ENCODE measurements around the gene CELF2. TPM values are rescaled to one million over a fixed set of nuclear protein-coding genes. Genes with fewer than 3 reads are reported as not detected.

Gene CELF2
- polyA plus RNA-seq, 2 donors = 2.2 to 4.0 TPM

DNA sequence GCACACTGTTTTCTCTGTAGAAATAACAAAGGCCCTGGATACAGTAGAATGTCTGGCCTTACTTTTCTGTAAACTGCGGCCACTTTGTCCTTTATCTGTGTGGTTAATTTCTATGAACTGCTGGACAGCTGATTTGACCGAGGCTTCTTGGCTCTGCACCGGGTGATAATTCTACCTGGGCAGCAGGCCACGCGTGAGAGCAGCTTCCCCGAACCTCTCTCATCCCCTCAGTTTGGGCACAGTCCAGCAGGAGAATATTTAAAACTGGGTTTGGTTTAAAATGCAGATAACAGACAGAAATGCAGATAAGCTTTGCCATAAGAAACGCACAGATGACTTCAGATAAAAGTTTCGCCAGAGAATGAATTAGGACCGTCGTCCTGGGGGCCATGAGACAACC, 81.0 kb downstream of the CELF2 start:
- Histone ChIP-seq H3K36me3 (ENCODE audit: control insufficient read depth in 2 of 2, insufficient read depth in 2 of 2, low read length in 1 of 2) (no peaks in the 10 kb centered on the region), H3K4me1 (ENCODE audit: control insufficient read depth in 2 of 2, insufficient read depth in 2 of 2, low read length in 1 of 2) (no peaks in the 10 kb centered on the region), H3K9me3 (ENCODE audit: control insufficient read depth in 2 of 2, insufficient read depth in 1 of 2, low read depth in 1 of 2, low read length in 1 of 2) (no peaks in the 10 kb centered on the region), H3K27ac (ENCODE audit: low read depth in 2 of 2, low read length in 1 of 2) (no peak overlapping the region), H3K27me3 (ENCODE audit: control insufficient read depth in 1 of 2, insufficient read depth in 2 of 2, low read length in 2 of 2) (no peaks in the 10 kb centered on the region), H3K4me3 (ENCODE audit: low read depth in 1 of 2, low read length in 2 of 2) (no peak overlapping the region)
- WGBS, 2 donors = 67 to 73% methylated on average over 10 of the region's 10 CpGs

GRCh38 chr10:11104772-11105675, 87.4 kb downstream of the CELF2 start:
- Histone ChIP-seq H3K4me3 (ENCODE audit: low read depth in 1 of 2, low read length in 2 of 2) (no peak overlapping the region), H3K27me3 (ENCODE audit: control insufficient read depth in 1 of 2, insufficient read depth in 2 of 2, low read length in 2 of 2) (no peaks in the 10 kb centered on the region), H3K36me3 (ENCODE audit: control insufficient read depth in 2 of 2, insufficient read depth in 2 of 2, low read length in 1 of 2) (no peaks in the 10 kb centered on the region), H3K9me3 (ENCODE audit: control insufficient read depth in 2 of 2, insufficient read depth in 1 of 2, low read depth in 1 of 2, low read length in 1 of 2) (no peaks in the 10 kb centered on the region), H3K4me1 (ENCODE audit: control insufficient read depth in 2 of 2, insufficient read depth in 2 of 2, low read length in 1 of 2) (peaks cover 2 to 6% of the 10 kb centered on the region in 2 donors), H3K27ac (ENCODE audit: low read depth in 2 of 2, low read length in 1 of 2) (no peak overlapping the region)
- WGBS, 2 donors = 84 to 87% methylated on average over 9 of the region's 9 CpGs

DNA sequence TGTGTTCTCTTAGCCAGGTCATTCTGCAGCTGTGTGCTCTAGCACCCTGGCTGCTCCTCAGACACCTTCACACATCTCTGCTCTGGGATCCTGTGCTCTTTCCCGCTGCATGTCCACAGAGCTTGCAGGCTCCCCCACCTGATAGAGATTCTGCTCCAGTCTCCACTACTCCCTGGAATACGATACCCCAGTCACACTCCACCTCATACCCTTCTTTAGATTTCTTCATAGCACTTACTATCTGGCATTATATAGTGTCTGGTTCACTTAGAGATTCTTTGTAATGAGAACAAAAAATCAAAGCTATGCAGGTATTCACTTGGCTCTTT, 88.0 kb downstream of the CELF2 start:
- WGBS, 2 donors = 90 to 91% methylated on average over 2 of the region's 2 CpGs
- H3K4me3 ChIP-seq (ENCODE audit: low read depth in 1 of 2, low read length in 2 of 2) = no peak overlapping the region
- H3K36me3 ChIP-seq (ENCODE audit: control insufficient read depth in 2 of 2, insufficient read depth in 2 of 2, low read length in 1 of 2) = no peaks in the 10 kb centered on the region
- no peaks in the 10 kb centered on the region for H3K27me3 ChIP-seq (ENCODE audit: control insufficient read depth in 1 of 2, insufficient read depth in 2 of 2, low read length in 2 of 2)
- peaks cover 2 to 6% of the 10 kb centered on the region in 2 donors for H3K4me1 ChIP-seq (ENCODE audit: control insufficient read depth in 2 of 2, insufficient read depth in 2 of 2, low read length in 1 of 2)
- H3K9me3 ChIP-seq (ENCODE audit: control insufficient read depth in 2 of 2, insufficient read depth in 1 of 2, low read depth in 1 of 2, low read length in 1 of 2) = no peaks in the 10 kb centered on the region
- no peak overlapping the region for H3K27ac ChIP-seq (ENCODE audit: low read depth in 2 of 2, low read length in 1 of 2)

GRCh38 chr10:11106621-11107374, 89.1 kb downstream of the CELF2 start:
- H3K4me3 ChIP-seq (ENCODE audit: low read depth in 1 of 2, low read length in 2 of 2) = no peak overlapping the region
- peaks cover 2 to 6% of the 10 kb centered on the region in 2 donors for H3K4me1 ChIP-seq (ENCODE audit: control insufficient read depth in 2 of 2, insufficient read depth in 2 of 2, low read length in 1 of 2)
- H3K9me3 ChIP-seq (ENCODE audit: control insufficient read depth in 2 of 2, insufficient read depth in 1 of 2, low read depth in 1 of 2, low read length in 1 of 2) = no peaks in the 10 kb centered on the region
- no peaks in the 10 kb centered on the region for H3K27me3 ChIP-seq (ENCODE audit: control insufficient read depth in 1 of 2, insufficient read depth in 2 of 2, low read length in 2 of 2)
- no peaks in the 10 kb centered on the region for H3K36me3 ChIP-seq (ENCODE audit: control insufficient read depth in 2 of 2, insufficient read depth in 2 of 2, low read length in 1 of 2)
- WGBS, 2 donors = 91% methylated on average over 7 of the region's 7 CpGs
- no peak overlapping the region for H3K27ac ChIP-seq (ENCODE audit: low read depth in 2 of 2, low read length in 1 of 2)

GRCh38 chr10:11107948-11108347, 90.3 kb downstream of the CELF2 start:
- no peak overlapping the region for H3K27ac ChIP-seq (ENCODE audit: low read depth in 2 of 2, low read length in 1 of 2)
- H3K4me1 ChIP-seq (ENCODE audit: control insufficient read depth in 2 of 2, insufficient read depth in 2 of 2, low read length in 1 of 2) = peaks cover 2 to 6% of the 10 kb centered on the region in 2 donors
- no peaks in the 10 kb centered on the region for H3K27me3 ChIP-seq (ENCODE audit: control insufficient read depth in 1 of 2, insufficient read depth in 2 of 2, low read length in 2 of 2)
- H3K36me3 ChIP-seq (ENCODE audit: control insufficient read depth in 2 of 2, insufficient read depth in 2 of 2, low read length in 1 of 2) = no peaks in the 10 kb centered on the region
- no peaks in the 10 kb centered on the region for H3K9me3 ChIP-seq (ENCODE audit: control insufficient read depth in 2 of 2, insufficient read depth in 1 of 2, low read depth in 1 of 2, low read length in 1 of 2)
- no peak overlapping the region for H3K4me3 ChIP-seq (ENCODE audit: low read depth in 1 of 2, low read length in 2 of 2)

GRCh38 chr10:11108356-11108755, 90.7 kb downstream of the CELF2 start:
- no peaks in the 10 kb centered on the region for H3K36me3 ChIP-seq (ENCODE audit: control insufficient read depth in 2 of 2, insufficient read depth in 2 of 2, low read length in 1 of 2)
- 83 to 90% methylated on average over 5 of the region's 5 CpGs for WGBS, 2 donors
- H3K27me3 ChIP-seq (ENCODE audit: control insufficient read depth in 1 of 2, insufficient read depth in 2 of 2, low read length in 2 of 2) = no peaks in the 10 kb centered on the region
- H3K9me3 ChIP-seq (ENCODE audit: control insufficient read depth in 2 of 2, insufficient read depth in 1 of 2, low read depth in 1 of 2, low read length in 1 of 2) = no peaks in the 10 kb centered on the region
- no peak overlapping the region for H3K27ac ChIP-seq (ENCODE audit: low read depth in 2 of 2, low read length in 1 of 2)
- no peak overlapping the region for H3K4me3 ChIP-seq (ENCODE audit: low read depth in 1 of 2, low read length in 2 of 2)
- peaks cover 2 to 6% of the 10 kb centered on the region in 2 donors for H3K4me1 ChIP-seq (ENCODE audit: control insufficient read depth in 2 of 2, insufficient read depth in 2 of 2, low read length in 1 of 2)

DNA sequence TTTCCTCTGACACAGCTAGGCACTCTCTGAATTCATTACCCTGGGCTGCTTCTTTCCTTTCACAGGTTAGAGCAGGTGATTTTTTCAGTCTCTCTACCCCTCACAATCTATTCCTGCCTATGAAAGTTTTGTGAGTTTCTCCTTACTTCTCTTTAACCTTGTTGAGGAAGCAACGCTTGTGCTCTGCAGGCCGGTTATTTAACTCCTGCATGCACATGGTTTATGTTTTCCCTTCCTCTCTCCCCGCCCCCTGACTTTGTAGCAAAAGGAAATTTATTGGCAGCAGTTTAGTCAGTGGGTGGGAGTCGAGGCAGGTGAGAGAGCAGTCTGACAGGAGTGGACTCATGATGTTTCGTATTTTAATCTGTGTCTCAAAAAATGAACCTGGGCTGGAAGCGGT, 91.9 kb downstream of the CELF2 start:
- H3K4me3 ChIP-seq (ENCODE audit: low read depth in 1 of 2, low read length in 2 of 2) = no peak overlapping the region
- H3K4me1 ChIP-seq (ENCODE audit: control insufficient read depth in 2 of 2, insufficient read depth in 2 of 2, low read length in 1 of 2) = peaks cover 2 to 6% of the 10 kb centered on the region in 2 donors
- H3K9me3 ChIP-seq (ENCODE audit: control insufficient read depth in 2 of 2, insufficient read depth in 1 of 2, low read depth in 1 of 2, low read length in 1 of 2) = no peaks in the 10 kb centered on the region
- 92 to 95% methylated on average over 6 of the region's 6 CpGs for WGBS, 2 donors
- no peaks in the 10 kb centered on the region for H3K36me3 ChIP-seq (ENCODE audit: control insufficient read depth in 2 of 2, insufficient read depth in 2 of 2, low read length in 1 of 2)
- no peak overlapping the region for H3K27ac ChIP-seq (ENCODE audit: low read depth in 2 of 2, low read length in 1 of 2)
- H3K27me3 ChIP-seq (ENCODE audit: control insufficient read depth in 1 of 2, insufficient read depth in 2 of 2, low read length in 2 of 2) = no peaks in the 10 kb centered on the region

GRCh38 chr10:11110539-11110938, 92.9 kb downstream of the CELF2 start:
- H3K4me1 ChIP-seq (ENCODE audit: control insufficient read depth in 2 of 2, insufficient read depth in 2 of 2, low read length in 1 of 2) = peaks cover 2 to 6% of the 10 kb centered on the region in 2 donors
- no peaks in the 10 kb centered on the region for H3K27me3 ChIP-seq (ENCODE audit: control insufficient read depth in 1 of 2, insufficient read depth in 2 of 2, low read length in 2 of 2)
- no peaks in the 10 kb centered on the region for H3K9me3 ChIP-seq (ENCODE audit: control insufficient read depth in 2 of 2, insufficient read depth in 1 of 2, low read depth in 1 of 2, low read length in 1 of 2)
- no peaks in the 10 kb centered on the region for H3K36me3 ChIP-seq (ENCODE audit: control insufficient read depth in 2 of 2, insufficient read depth in 2 of 2, low read length in 1 of 2)
- H3K4me3 ChIP-seq (ENCODE audit: low read depth in 1 of 2, low read length in 2 of 2) = no peak overlapping the region
- H3K27ac ChIP-seq (ENCODE audit: low read depth in 2 of 2, low read length in 1 of 2) = no peak overlapping the region
- WGBS, 2 donors = 62 to 75% methylated on average over 6 of the region's 6 CpGs

GRCh38 chr10:11111490-11111889, 93.8 kb downstream of the CELF2 start:
- WGBS, 2 donors = 92 to 95% methylated on average over 8 of the region's 8 CpGs
- Histone ChIP-seq H3K4me3 (ENCODE audit: low read depth in 1 of 2, low read length in 2 of 2) (no peak overlapping the region), H3K9me3 (ENCODE audit: control insufficient read depth in 2 of 2, insufficient read depth in 1 of 2, low read depth in 1 of 2, low read length in 1 of 2) (no peaks in the 10 kb centered on the region), H3K27ac (ENCODE audit: low read depth in 2 of 2, low read length in 1 of 2) (no peak overlapping the region), H3K27me3 (ENCODE audit: control insufficient read depth in 1 of 2, insufficient read depth in 2 of 2, low read length in 2 of 2) (no peaks in the 10 kb centered on the region), H3K4me1 (ENCODE audit: control insufficient read depth in 2 of 2, insufficient read depth in 2 of 2, low read length in 1 of 2) (peaks cover 2 to 6% of the 10 kb centered on the region in 2 donors), H3K36me3 (ENCODE audit: control insufficient read depth in 2 of 2, insufficient read depth in 2 of 2, low read length in 1 of 2) (no peaks in the 10 kb centered on the region)
